Suprapubic skin (tissue), 4 donors: ENCODE measurements around the gene C1QL1.

Source experiments
- EP300 ChIP-seq: sonication (generic); formaldehyde crosslinking; IDR thresholded peaks from one replicate; pipeline ENCODE4 v1.6.1; 2017; ENCODE audit warnings: antibody characterized with exemption
- POLR2A ChIP-seq, 2 donors: fragments of 450-650 bp; IDR thresholded peaks; one replicate each; pipeline ENCODE4 v1.6.1; 2017; ENCODE audit warnings: antibody characterized with exemption in 2 of 2, mild to moderate bottlenecking in 2 of 2, moderate library complexity in 2 of 2
- POLR2AphosphoS5 ChIP-seq, 3 donors: sonication (generic); formaldehyde crosslinking; IDR thresholded peaks; one replicate each; pipeline ENCODE4 v1.6.1; 2017; ENCODE audit warnings: antibody characterized with exemption in 3 of 3
- TF ChIP-seq, protein P1 (sequence below), 2 donors: fragments of 200-600 bp in 1 of 2; fragments of 450-650 bp in 1 of 2; sonication (generic) in 1 of 2; IDR thresholded peaks; one replicate each; pipeline ENCODE4 v1.5.1; 2016 to 2019; ENCODE audit warnings: antibody characterized with exemption in 2 of 2, mild to moderate bottlenecking in 1 of 2, moderate library complexity in 1 of 2

DNA sequence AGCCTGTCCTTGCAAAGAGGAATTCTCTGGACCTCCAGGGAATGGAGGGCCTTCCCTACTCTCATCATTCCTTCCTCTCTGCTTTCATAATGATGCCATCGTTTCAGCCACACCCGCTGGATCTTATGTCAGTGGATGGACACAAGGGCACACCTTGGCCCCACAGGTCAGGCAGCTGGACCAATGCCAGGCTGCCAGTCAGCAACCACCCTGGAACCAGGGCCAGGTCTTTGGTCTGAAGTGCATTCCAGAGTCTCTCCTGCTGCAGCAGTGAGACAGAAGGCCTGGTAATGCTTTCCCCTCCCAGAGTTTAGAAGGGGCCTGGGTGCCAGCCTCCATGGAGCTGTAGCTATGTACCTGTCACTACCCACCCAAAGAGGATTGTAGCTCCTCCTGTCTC lies 7.4 kb downstream of the C1QL1 start:
- TF ChIP-seq, protein P1, sequence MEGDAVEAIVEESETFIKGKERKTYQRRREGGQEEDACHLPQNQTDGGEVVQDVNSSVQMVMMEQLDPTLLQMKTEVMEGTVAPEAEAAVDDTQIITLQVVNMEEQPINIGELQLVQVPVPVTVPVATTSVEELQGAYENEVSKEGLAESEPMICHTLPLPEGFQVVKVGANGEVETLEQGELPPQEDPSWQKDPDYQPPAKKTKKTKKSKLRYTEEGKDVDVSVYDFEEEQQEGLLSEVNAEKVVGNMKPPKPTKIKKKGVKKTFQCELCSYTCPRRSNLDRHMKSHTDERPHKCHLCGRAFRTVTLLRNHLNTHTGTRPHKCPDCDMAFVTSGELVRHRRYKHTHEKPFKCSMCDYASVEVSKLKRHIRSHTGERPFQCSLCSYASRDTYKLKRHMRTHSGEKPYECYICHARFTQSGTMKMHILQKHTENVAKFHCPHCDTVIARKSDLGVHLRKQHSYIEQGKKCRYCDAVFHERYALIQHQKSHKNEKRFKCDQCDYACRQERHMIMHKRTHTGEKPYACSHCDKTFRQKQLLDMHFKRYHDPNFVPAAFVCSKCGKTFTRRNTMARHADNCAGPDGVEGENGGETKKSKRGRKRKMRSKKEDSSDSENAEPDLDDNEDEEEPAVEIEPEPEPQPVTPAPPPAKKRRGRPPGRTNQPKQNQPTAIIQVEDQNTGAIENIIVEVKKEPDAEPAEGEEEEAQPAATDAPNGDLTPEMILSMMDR (IDR thresholded peaks at IDR 0.05) = no peak
- no peak for TF ChIP-seq POLR2A (IDR thresholded peaks at IDR 0.05)
- no peak for TF ChIP-seq EP300
- no peak for TF ChIP-seq POLR2AphosphoS5 (IDR thresholded peaks at IDR 0.05)
